Naive thymus-derived CD4-positive, alpha-beta T cell (primary cell): ENCODE data around the gene SETD5. TPM values are rescaled to one million over a fixed set of nuclear protein-coding genes. Genes with fewer than 3 reads are reported as not detected.

Experiments used
- ATAC-seq: fragments of 150-1000 bp; cut with Tn5 transposase; 2 replicates; pipeline ENCODE4 v1.10.0; 2021; ENCODE audit warnings: mild to moderate bottlenecking, moderate library complexity
- CTCF ChIA-PET: fragments of 350-600 bp; sonication (Branson Sonifier 250); formaldehyde crosslinking; loops from one replicate; lab custom pipeline; 2021; ENCODE audit warnings: antibody characterized with exemption; lab: Charles Lee
- POLR2A ChIA-PET: fragments of 350-600 bp; sonication (Branson Sonifier 250); formaldehyde crosslinking; loops from one replicate; lab custom pipeline; 2021; ENCODE audit warnings: antibody characterized with exemption, inconsistent platforms; lab: Charles Lee
- DNase-seq, 9 donors: peaks; one replicate each; pipeline versions ENCODE4 v3.0.0 to v3.0.0-alpha.2; 2020 to 2022; ENCODE audit warnings: mixed read lengths in 1 of 9
- H3K27ac ChIP-seq: one replicate; pipeline ENCODE4 v1.7.0; 2013; ENCODE audit warnings: mild to moderate bottlenecking, low read depth, low read length, moderate library complexity
- H3K27me3 ChIP-seq, 2 donors: one replicate each; pipeline ENCODE4 v1.7.0; 2013; ENCODE audit warnings: low read length in 2 of 2, mild to moderate bottlenecking in 2 of 2, moderate library complexity in 2 of 2; ENCODE audit not compliant: control insufficient read depth in 2 of 2, insufficient read depth in 2 of 2
- H3K36me3 ChIP-seq, 3 experiments: 1 replicate in 2 of 3; 2 replicates in 1 of 3; pipeline ENCODE4 v1.7.0; 2013; ENCODE audit warnings: low read length in 3 of 3, mild to moderate bottlenecking in 3 of 3, moderate library complexity in 1 of 3; ENCODE audit not compliant: insufficient read depth in 3 of 3, control insufficient read depth in 2 of 3
- H3K4me1 ChIP-seq, 2 donors: one replicate each; pipeline ENCODE4 v1.7.0; 2013; ENCODE audit warnings: low read length in 2 of 2, mild to moderate bottlenecking in 2 of 2, moderate library complexity in 1 of 2; ENCODE audit not compliant: control insufficient read depth in 2 of 2, insufficient read depth in 2 of 2
- H3K4me3 ChIP-seq: 2 replicates; pipeline ENCODE4 v1.7.0; 2013; ENCODE audit warnings: mild to moderate bottlenecking, low read length
- H3K9me3 ChIP-seq, 3 experiments: 1 replicate in 2 of 3; 2 replicates in 1 of 3; pipeline ENCODE4 v1.7.0; 2013; ENCODE audit warnings: low read length in 3 of 3; ENCODE audit not compliant: control insufficient read depth in 2 of 3
- H3K27ac Mint-ChIP-seq, 9 donors: one replicate each; pipeline ENCODE4 v1.8.0; 2020 to 2022; ENCODE audit warnings: mixed read lengths in 9 of 9, mild to moderate bottlenecking in 8 of 9, moderate library complexity in 5 of 9, inconsistent platforms in 2 of 9
- H3K27me3 Mint-ChIP-seq, 5 donors: one replicate each; pipeline ENCODE4 v1.8.0; 2021 to 2022; ENCODE audit warnings: mixed read lengths in 5 of 5, mild to moderate bottlenecking in 1 of 5
- H3K36me3 Mint-ChIP-seq, 5 donors: one replicate each; pipeline ENCODE4 v1.8.0; 2020 to 2022; ENCODE audit warnings: mixed read lengths in 5 of 5, mild to moderate bottlenecking in 3 of 5, inconsistent platforms in 1 of 5
- H3K4me1 Mint-ChIP-seq, 7 donors: one replicate each; pipeline ENCODE4 v1.8.0; 2020 to 2022; ENCODE audit warnings: mixed read lengths in 7 of 7, mild to moderate bottlenecking in 3 of 7, inconsistent platforms in 1 of 7
- H3K4me3 Mint-ChIP-seq, 10 donors: one replicate each; pipeline ENCODE4 v1.8.0; 2020 to 2022; ENCODE audit warnings: mild to moderate bottlenecking in 10 of 10, mixed read lengths in 10 of 10, moderate library complexity in 6 of 10, inconsistent platforms in 2 of 10
- H3K9me3 Mint-ChIP-seq, 11 donors: one replicate each; pipeline ENCODE4 v1.8.0; 2020 to 2022; ENCODE audit warnings: mixed read lengths in 11 of 11, mild to moderate bottlenecking in 4 of 11, inconsistent platforms in 1 of 11, moderate library complexity in 1 of 11
- intact Hi-C, 2 donors: fragments of 100-400 bp; cut with micrococcal nuclease; formaldehyde crosslinking; loops; one replicate each; pipeline ENCODE4 v1.15.1; 2023
- polyA plus RNA-seq, 2 donors: library from polyadenylated mRNA; unstranded; fragments of 300-500 nt; fragmentation: Illumina TruSeq; gene quantifications; one replicate each; pipeline ENCODE4 v1.2.3, GENCODE V29; 2021
- total RNA-seq, 6 experiments: library from RNA in 5 of 6; stranded (reverse) in 5 of 6; gene quantifications; 1 replicate in 5 of 6; 2 replicates in 1 of 6; pipeline ENCODE4 v1.2.3 and lab custom pipeline; 2021 to 2026

Gene SETD5
- total and polyA plus RNA-seq, 7 experiments from 2014 or later, result 28.7 to 157 (median 130) TPM

- Histone ChIP-seq H3K4me3 (no peak overlapping the region), H3K4me1 (peaks cover 41 to 42% of the 10 kb centered on the region in 2 donors), H3K27me3 (no peaks in the 10 kb centered on the region), H3K27ac (no peak overlapping the region), H3K36me3 (peaks cover 0 to 9% (median 0%) of the 10 kb centered on the region in 3 experiments), H3K9me3 (no peaks in the 10 kb centered on the region)
- intact Hi-C loops, result no loop called here
- ATAC-seq (no peak), DNase-seq (no peak)
- peaks cover 0 to 1% (median 0%) of the 10 kb centered on the region in 11 donors for H3K9me3 Mint-ChIP-seq
- H3K27ac Mint-ChIP-seq, result peak overlapping the region in 8 of 9 donors; percentile 21 to 75 (median 42)
- H3K27me3 Mint-ChIP-seq, result no peaks in the 10 kb centered on the region
- peaks cover 58 to 93% (median 86%) of the 10 kb centered on the region in 7 donors for H3K4me1 Mint-ChIP-seq
- H3K4me3 Mint-ChIP-seq, result peak overlapping the region in 9 of 10 donors; percentile 18 to 99 (median 51)
- ChIA-PET CTCF (interaction anchor here (0.5 to 0.7 kb wide), 2 partner anchors 53 to 421 kb away, joined by 3 read pairs; no protein-coding TSS in a partner anchor), POLR2A (interaction anchor here (1.0 to 1.9 kb wide), 4 partner anchors 14 to 40 kb away, joined by 4 to 6 read pairs (median 4); partner anchors contain the start of gene THUMPD3)
- H3K36me3 Mint-ChIP-seq, result peaks cover 0 to 16% (median 4%) of the 10 kb centered on the region in 5 donors
Measured at GRCh38 chr3:9402410-9403228, 5.2 kb downstream of the SETD5 start.

GRCh38 chr3:9403463-9403862 lies 6.0 kb downstream of the SETD5 start:
- Histone ChIP-seq H3K36me3 (peaks cover 0 to under 1% (median 0%) of the 10 kb centered on the region in 3 experiments), H3K4me1 (peaks cover 42 to 45% of the 10 kb centered on the region in 2 donors), H3K27me3 (no peaks in the 10 kb centered on the region), H3K27ac (no peak overlapping the region), H3K9me3 (no peaks in the 10 kb centered on the region), H3K4me3 (no peak overlapping the region)
- Mint-ChIP-seq H3K27ac (no peak overlapping the region), H3K9me3 (no peaks in the 10 kb centered on the region), H3K4me1 (peaks cover 57 to 98% (median 93%) of the 10 kb centered on the region in 7 donors), H3K27me3 (no peaks in the 10 kb centered on the region), H3K36me3 (peaks cover under 1 to 12% (median 2%) of the 10 kb centered on the region in 5 donors), H3K4me3 (peak overlapping the region in 3 of 10 donors; percentile 35 to 99 (median 56))
- intact Hi-C loops, result no loop called here
- DNase-seq, result no peak
- no peak for ATAC-seq
- POLR2A ChIA-PET, result interaction anchor here (1.0 to 1.9 kb wide), 4 partner anchors 13 to 40 kb away, joined by 4 to 6 read pairs (median 4); partner anchors contain the start of gene THUMPD3
- CTCF ChIA-PET, result interaction anchor here (0.7 kb wide), 1 partner anchor 52 kb away, joined by 3 read pairs; no protein-coding TSS in a partner anchor

GRCh38 chr3:9404680-9405079 lies 7.3 kb downstream of the SETD5 start:
- no peaks in the 10 kb centered on the region for H3K27me3 ChIP-seq
- Mint-ChIP-seq H3K36me3 (peaks cover 1 to 14% (median 13%) of the 10 kb centered on the region in 5 donors), H3K4me1 (peaks cover 53 to 98% (median 93%) of the 10 kb centered on the region in 7 donors), H3K27ac (peak overlapping the region; percentile 1 to 62 (median 20)), H3K27me3 (no peaks in the 10 kb centered on the region), H3K4me3 (peak overlapping the region; percentile 9 to 73 (median 53)), H3K9me3 (peaks cover 0 to 1% (median 0%) of the 10 kb centered on the region in 11 donors)
- H3K27ac ChIP-seq, result peak overlapping the region; percentile 44
- intact Hi-C loops, result no loop called here
- peaks cover 35 to 50% of the 10 kb centered on the region in 2 donors for H3K4me1 ChIP-seq
- peak; percentile 80 for ATAC-seq
- CTCF ChIA-PET, result interaction anchor here (1.0 to 1.6 kb wide), 2 partner anchors 44 to 96 kb away, joined by 3 read pairs; no protein-coding TSS in a partner anchor
- H3K4me3 ChIP-seq, result no peak overlapping the region
- peak in 3 of 9 donors; percentile 12 to 23 (median 18) for DNase-seq
- no peaks in the 10 kb centered on the region for H3K9me3 ChIP-seq
- no peaks in the 10 kb centered on the region for H3K36me3 ChIP-seq
- POLR2A ChIA-PET, result interaction anchor here (0.7 to 1.6 kb wide), 5 partner anchors 8 to 388 kb away, joined by 3 to 8 read pairs (median 3); partner anchors contain the start of gene ARPC4

GRCh38 chr3:9405756-9406155 lies 8.3 kb downstream of the SETD5 start:
- Mint-ChIP-seq H3K9me3 (peaks cover 0 to 3% (median 0%) of the 10 kb centered on the region in 11 donors), H3K4me3 (peak overlapping the region in 7 of 10 donors; percentile 0 to 72 (median 25)), H3K36me3 (peaks cover 4 to 21% (median 16%) of the 10 kb centered on the region in 5 donors), H3K27me3 (no peaks in the 10 kb centered on the region), H3K27ac (peak overlapping the region in 5 of 9 donors; percentile 3 to 52 (median 17)), H3K4me1 (peaks cover 51 to 97% (median 92%) of the 10 kb centered on the region in 7 donors)
- peak overlapping the region; percentile 37 for H3K27ac ChIP-seq
- H3K4me1 ChIP-seq, result peaks cover 33 to 56% of the 10 kb centered on the region in 2 donors
- ChIA-PET POLR2A (interaction anchor here (0.6 to 1.6 kb wide), 5 partner anchors 9 to 387 kb away, joined by 3 to 8 read pairs (median 4); partner anchors contain the start of gene ARPC4), CTCF (interaction anchor here (1.0 to 1.6 kb wide), 2 partner anchors 45 to 95 kb away, joined by 3 read pairs; no protein-coding TSS in a partner anchor)
- no peaks in the 10 kb centered on the region for H3K9me3 ChIP-seq
- ATAC-seq, result no peak
- no peak overlapping the region for H3K4me3 ChIP-seq
- intact Hi-C loops, result no loop called here
- no peak for DNase-seq
- H3K27me3 ChIP-seq, result no peaks in the 10 kb centered on the region
- no peaks in the 10 kb centered on the region for H3K36me3 ChIP-seq

- ChIA-PET POLR2A (interaction anchor here (5.3 kb wide), 1 partner anchor 10 kb away, joined by 45 read pairs; the partner anchor contains the start of gene SETD5), CTCF (no interaction called here)
- no peak overlapping the region for H3K4me3 ChIP-seq
- peak overlapping the region in 3 of 10 donors; percentile 9 to 48 (median 36) for H3K4me3 Mint-ChIP-seq
- DNase-seq (no peak), ATAC-seq (no peak)
- H3K27ac ChIP-seq, result no peak overlapping the region
- intact Hi-C loops, result no loop called here
- H3K27me3 Mint-ChIP-seq, result no peaks in the 10 kb centered on the region
- no peaks in the 10 kb centered on the region for H3K27me3 ChIP-seq
- peaks cover 0 to 3% (median 0%) of the 10 kb centered on the region in 11 donors for H3K9me3 Mint-ChIP-seq
- peaks cover 22 to 48% of the 10 kb centered on the region in 2 donors for H3K4me1 ChIP-seq
- H3K36me3 Mint-ChIP-seq, result peaks cover 4 to 21% (median 16%) of the 10 kb centered on the region in 5 donors
- no peaks in the 10 kb centered on the region for H3K9me3 ChIP-seq
- H3K27ac Mint-ChIP-seq, result peak overlapping the region in 7 of 9 donors; percentile 9 to 52 (median 30)
- peaks cover 46 to 96% (median 87%) of the 10 kb centered on the region in 7 donors for H3K4me1 Mint-ChIP-seq
- no peaks in the 10 kb centered on the region for H3K36me3 ChIP-seq
Measured at GRCh38 chr3:9406856-9407626, 9.6 kb downstream of the SETD5 start.
